ENCODE data around the gene CPEB4. TPM values are rescaled to one million over a fixed set of nuclear protein-coding genes. Genes with fewer than 3 reads are reported as not detected.

CPEB4 gene
- total RNA-seq, 1 experiment from 2014 or later: 7.2 TPM

DNA sequence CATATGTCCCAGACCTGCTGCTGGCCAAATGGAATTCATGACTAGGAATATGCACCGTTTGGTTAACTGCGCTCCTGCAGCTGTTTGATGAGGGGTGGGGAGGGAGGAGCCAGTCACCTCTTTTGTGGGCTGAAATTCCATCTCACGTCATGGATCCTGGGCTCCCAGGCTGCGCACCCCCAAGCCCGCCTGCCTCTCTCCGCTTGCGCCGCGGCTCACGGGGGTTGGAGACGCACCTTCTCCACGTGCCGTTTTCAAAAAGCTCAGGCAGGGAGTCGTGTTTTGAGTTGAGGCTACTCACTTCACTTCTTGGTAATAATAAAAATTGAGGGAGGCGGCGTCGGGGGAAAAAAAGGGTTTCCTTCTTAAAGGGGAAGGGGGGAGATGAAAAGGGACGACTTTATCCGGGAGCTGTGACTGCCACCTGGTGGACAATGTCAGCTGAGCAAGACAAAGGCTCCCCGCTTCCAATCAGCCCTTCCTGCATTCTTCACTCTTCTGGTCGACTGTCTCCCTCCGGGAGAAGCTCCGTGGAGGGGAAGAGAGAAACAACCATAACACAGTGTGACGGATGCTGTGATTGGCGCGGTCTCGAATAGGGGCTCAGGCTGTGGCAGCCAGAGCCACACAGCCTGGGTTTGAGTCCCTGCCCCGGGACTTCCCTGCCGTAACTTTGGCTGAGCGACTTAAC, 84.9 kb downstream of the CPEB4 start:
- peak; percentile 85 for DNase-seq (ENCODE audit: low spot score)

DNA sequence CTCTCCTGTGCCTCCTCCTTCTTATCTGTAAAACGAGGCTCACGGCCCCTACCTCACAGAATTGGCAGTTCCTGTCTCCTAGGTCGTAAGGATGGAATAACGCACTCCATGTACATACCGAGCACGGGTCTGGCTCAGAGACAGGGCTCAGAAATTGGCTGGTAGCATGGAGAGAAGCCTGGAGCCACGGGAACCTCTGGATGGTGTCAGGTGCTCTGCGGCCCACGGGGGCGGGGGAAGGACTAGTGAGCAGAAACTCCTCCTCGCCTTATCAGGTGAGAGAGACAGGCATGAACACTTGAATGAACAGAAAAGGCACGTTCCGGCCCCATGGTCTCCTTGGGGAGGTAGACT, 85.4 kb downstream of the CPEB4 start:
- no peak for DNase-seq (ENCODE audit: low spot score)

DNA sequence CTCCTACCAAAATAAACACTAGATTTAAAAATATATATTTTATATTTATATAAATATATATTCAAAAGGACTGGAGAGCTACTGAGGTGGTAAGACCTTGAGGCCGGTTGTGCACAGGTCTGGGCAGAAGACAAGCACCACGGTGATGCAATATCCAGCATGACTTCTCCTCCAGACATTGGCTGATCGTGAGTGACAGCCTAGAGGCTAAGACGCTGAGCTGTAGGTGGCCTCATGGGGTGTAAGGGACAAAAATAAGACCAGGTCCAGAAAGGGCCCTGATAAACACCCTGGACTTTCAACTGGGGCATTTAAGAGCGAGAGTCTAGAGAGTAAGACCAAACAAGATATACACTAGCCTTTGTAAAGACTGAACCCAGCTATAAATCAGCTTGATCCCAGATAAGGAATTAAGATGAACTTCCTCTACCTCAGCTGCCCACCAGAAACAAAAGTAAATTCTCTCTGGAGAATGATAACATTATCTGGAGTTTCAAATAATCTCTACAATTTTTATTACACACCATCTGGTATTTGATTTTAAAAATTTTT, 86.6 kb downstream of the CPEB4 start:
- no peak for DNase-seq (ENCODE audit: low spot score)

DNA sequence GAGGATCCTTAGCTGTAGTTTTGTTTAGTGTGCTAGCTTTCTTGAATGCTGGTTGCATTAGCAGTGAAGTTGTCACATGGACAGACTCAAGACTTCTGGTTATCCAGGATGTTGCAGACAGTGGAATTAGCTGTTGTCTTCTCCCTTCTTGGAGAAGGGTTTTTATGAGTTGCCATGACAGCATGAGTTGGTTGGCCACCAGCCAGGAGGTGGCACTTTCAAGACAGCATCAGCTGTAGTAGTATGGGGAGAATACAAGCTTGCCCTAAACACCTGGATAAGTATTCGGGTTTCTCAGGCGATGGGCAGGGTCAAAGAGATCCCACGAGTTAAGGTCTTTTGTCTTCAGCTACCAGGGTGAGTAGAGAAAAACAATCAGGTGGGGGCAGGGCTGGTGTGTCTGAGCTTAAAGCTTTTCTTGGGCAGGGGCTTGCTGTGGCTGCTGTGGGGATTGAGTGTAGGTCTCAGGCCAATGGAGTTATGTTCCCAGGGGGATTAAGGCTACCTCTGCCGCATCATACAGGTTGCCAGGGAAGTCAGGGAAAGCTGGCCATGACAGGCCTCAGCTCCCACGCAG, 93.1 kb downstream of the CPEB4 start:
- DNase-seq (ENCODE audit: low spot score): no peak

DNA sequence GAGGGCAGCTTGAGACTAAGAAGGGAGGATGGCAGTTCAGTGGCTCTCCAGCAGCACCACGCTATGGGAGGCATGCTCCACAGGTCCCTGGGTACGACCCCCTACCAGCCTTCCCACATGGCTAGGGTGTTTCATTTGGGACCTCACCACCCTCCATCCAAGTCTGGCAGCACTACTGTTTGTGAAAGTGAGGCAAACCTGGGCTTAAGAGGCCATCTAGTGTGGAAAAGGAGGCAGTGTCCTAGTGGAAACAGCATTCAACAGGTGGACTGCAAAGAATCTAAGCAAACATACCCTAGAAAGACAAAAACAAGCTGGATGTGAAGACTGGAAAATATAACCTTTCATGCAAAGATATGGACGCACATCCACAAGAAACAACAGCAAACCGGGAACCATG, 96.1 kb downstream of the CPEB4 start:
- peak; percentile 50 for DNase-seq (ENCODE audit: low spot score)

DNA sequence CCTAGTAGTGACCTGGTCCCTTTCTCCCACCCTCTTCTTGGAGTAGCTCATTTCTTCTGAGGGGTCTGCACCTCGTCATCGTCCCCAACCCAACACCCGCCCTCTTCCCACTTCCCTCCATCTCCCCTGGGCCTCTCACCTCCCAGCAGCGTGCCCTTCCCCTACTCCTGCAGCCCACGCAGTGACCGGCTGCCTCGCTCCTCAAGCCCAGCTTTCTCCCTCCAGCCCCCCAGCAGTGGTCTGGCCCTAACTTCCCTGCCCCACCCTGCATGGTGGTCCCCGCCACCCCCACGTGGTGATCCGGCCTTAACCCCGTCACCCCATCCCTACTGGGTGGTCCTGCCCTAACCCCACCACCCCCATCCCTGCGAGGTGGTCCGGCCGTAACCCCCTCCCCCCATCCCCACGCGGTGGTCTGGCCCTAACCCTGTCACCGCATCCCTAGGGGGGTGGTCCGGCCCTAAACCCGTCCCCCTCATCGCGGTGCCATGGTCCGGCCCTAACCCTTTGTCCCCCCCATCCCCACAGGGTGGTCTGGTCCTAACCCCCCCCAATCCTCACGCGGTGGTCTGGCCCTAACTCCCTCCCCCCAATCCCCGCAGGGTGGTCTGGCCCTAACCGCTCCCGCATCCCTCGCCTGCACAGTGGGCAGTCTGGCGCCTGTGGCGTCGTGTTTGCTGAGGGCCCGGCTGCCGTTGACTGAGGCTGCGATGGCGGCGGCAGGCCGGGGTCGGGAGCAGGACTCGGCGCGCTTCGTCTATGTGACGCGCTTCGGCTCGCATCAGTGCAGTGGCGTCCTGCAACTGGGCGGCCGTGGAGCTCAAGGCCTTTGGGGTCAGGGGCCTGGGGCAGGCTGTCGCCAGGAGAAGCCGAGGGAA, 100.6 kb downstream of the CPEB4 start, which contains the start of gene C5orf47:
Gene C5orf47, plus strand, starts transcription at position 617 of the 878 bp plus-strand sequence. Its CDS starts 94 bp downstream, at position 711.
- no peak for DNase-seq (ENCODE audit: low spot score)

DNA sequence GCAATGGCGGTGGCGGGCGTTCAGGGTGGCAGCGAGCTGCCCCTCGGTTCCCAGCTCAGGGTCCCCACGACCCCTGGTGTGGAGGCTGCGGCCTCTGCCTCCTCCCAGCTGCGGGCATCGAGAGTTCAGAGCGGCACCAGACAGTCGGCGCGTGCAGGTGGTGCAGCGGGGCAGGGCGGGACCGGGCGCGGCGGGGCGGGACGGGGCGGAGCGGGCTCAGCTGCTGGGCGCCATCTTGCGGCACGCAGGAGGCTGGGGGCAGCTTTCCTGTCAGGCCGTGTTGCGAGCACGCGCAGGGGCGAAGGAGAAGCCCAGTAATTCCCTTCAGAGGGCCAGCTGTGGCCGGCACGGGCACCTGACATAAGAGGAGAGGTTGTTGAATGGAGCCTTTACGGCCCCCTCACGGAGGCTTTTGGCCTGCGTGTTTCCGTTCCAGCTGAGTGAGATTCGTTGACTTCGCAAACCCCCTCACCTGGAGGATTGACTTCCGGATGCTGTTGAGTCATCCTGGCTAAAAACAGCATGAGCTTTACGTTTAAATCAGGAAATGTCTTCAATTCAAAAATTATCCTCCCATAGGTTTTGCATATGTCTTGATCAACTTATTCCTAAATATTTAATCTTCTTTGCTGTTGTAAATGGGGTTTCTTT, 101.4 kb downstream of the CPEB4 start:
- DNase-seq (ENCODE audit: low spot score): no peak

DNA sequence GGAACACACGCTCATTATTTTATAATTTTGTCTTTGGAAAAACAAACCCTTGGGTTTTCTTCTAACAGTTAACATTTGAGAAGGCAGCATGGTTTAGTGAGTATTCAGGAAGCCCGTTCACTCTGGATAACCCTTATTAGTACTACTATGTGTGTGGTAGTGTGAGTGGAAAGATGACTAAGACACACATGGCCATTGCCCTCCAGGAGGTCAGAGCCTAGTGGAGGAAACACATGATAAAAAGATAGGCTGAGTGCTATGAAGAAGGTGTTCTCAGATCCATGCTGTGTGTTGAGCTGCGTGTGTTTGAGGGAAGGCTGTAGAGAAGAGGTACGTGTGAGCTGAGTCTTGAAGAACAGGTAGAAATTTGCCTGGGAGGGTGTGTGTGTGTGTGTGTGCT, 109.2 kb downstream of the CPEB4 start:
- no peak for DNase-seq (ENCODE audit: low spot score)

DNA sequence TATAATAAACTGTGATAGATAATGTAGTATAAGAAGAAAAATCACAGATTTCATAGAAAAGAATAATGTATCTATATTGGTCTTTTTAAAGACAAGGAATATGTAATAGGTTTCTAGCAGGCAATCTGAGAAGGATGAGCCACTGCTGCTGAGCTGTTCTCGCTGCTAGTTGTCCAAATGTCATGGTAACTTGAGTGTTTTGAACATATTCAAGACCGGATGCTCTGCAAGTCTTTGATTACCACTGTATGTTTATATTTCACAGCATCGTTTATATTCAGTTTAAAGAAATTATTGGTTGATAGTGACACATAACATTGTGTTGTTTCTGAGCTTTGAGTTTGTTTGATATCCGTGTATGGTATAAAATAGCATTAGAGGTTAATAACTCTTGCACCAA, 110.4 kb downstream of the CPEB4 start:
- DNase-seq (ENCODE audit: low spot score): no peak

DNA sequence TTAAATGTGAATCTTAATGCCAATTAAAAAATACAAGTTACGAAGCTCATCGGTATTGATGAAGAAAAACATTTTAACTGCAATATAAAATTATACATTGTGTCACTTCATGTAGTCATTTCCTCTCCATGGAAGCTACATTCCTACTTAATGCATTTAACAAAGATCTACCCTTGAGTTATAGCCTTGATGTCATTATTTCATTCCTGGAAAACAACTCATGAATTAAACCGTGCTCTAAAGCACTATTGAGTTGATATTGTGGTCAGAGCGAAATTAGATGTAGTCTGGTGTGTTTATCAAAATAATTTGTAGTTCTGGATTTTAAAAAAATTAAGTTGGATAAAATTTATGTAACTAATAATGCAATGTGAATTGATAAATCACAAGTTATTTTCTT, 111.9 kb downstream of the CPEB4 start:
- DNase-seq (ENCODE audit: low spot score): no peak

DNA sequence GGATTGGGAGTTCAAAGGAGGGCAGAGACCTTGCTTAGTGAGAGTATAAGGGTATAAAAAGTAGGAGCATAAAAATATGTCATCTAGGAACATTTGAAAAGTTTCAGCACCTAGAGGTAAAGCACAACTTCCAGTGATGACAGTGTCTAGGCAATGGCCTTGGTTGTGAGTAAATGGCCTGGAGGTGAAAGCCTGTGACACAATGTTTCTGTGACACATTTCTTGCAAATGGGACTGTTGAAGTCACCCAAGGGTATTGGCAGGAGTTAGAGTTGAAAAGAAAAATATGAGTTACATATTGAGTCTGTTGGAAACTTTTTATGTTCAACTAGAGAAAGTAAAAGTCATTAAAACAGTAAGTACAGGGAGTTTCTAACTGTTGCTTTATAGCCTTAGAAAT, 115.6 kb downstream of the CPEB4 start:
- DNase-seq (ENCODE audit: low spot score): no peak

DNA sequence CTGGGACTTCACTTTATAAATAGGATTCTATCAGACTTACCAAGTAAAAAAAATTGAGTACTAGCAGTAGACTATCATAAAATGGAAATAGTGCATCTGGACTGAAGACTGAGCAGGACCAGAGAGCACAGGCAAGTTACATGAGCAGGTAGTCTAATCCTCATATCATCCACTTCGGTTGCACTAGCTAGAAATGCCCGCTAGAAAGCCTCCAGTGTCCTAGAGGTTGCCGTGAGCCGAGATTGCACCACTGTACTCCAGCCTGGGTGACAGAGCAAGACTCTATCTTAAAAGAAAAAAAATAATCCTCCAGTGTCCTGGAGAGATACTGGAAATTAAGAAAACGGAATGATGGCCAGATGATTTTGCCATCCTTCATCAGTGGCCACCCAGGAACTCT, 120.8 kb downstream of the CPEB4 start:
- no peak for DNase-seq (ENCODE audit: low spot score)

DNA sequence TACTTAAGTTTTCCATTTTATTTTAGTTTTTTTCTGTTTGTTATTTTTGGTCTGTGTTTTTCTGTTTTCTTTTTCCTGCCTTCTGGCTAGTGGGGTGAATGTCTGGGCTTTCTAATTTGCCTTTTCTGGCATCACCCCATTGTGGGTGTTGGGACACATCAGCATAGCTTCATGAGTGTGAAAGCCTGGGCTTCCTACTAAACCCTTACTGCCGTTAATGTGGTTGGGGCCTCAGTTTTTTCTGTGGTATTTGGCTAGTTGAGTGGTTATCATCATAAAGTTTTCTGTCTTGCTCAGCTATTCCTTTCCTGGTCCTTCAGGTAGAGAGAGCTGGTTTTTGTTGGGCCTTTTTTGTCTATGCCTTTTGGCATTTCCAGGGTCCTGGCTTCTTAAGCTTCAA, 122.2 kb downstream of the CPEB4 start:
- no peak for DNase-seq (ENCODE audit: low spot score)

DNA sequence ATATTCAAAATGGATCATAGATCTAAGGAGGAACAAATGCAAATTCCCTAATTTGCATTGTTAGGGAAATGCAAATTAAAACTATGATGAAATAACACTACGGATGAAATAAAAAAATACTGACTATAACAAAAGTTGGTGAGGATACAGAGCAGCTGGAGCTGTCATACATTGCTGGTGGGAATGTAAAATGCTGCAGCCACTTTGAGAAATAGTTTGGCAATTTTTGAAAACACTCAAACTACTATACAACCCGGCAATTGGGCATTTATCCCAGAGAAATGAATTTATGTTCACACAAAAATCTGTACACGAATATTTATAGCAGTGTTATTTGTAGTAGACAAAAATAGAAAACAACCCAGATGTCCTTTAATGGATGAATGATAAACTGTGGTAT, 123.3 kb downstream of the CPEB4 start:
- no peak for DNase-seq (ENCODE audit: low spot score)

Other genes with a start within 250 kb of the CPEB4 start
- not detected in 2 replicates for gene C5orf47, start 100.8 kb downstream of the CPEB4 start, total RNA-seq (2014; rRNA removed; shearing (Covaris generic))
- not detected in 2 replicates for gene NSG2, start 157.4 kb downstream of the CPEB4 start, total RNA-seq (2014; rRNA removed; shearing (Covaris generic))